ENCODE data around the gene HNRNPK. TPM values are rescaled to one million over a fixed set of nuclear protein-coding genes. Genes with fewer than 3 reads are reported as not detected.

Gene HNRNPK
- total and polyA plus RNA-seq, 10 of the 15 experiments (the other 5 are each of a cell fraction or from before 2014, with no cell fraction given) = 235 to 970 (median 652) TPM

DNA sequence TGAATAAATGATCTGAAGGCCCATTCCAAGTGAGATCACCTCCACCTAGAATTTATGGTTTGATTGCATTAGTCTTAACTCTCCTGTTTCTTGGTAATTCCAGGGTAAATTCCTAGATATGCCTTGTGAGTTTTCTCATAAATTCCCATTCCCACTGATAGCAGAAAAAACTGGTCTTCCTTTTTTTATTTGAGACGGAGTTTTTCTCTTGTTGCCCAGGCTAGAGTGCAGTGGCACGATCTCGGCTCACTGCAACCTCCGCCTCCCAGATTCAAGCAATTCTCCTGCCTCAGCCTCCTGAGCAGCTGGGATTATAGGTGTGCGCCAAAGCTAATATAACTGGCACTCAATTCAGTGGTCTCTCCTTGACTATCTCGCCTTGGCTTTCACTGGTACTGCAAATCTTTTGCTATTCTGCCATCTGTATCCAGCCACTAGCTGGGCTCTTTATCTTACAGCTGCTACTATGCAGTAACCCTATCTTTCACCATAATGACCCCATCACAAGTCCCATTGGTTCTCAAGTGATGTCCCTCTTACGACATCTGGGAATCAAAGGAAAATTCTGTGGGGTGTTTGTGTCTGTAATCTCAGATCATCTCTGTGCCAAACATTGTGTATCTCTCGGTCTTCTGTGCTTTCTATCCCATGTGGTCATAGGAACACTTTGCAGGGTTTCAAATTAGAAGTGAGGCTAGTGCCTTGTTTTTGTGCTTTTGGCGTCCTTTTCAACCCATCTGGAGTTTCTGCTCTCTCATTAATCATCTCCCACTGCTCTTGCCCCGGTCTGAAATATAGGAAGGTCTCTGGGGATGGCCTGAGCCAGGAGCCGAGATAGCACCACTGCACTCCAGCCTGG lies 14.4 kb downstream of the HNRNPK start (continued):
- TF ChIP-seq RCOR1 (conservative IDR thresholded peaks at IDR 0.05; ENCODE audit: low read depth, low read length) (no peak), BACH1 (IDR thresholded peaks at IDR 0.05; ENCODE audit: borderline replicate concordance) (peak; percentile 50; the same call in 1 of the 2 replicates), ZBED1 (IDR thresholded peaks at IDR 0.05; ENCODE audit: borderline replicate concordance) (no peak)
- TF ChIP-seq, protein P1, sequence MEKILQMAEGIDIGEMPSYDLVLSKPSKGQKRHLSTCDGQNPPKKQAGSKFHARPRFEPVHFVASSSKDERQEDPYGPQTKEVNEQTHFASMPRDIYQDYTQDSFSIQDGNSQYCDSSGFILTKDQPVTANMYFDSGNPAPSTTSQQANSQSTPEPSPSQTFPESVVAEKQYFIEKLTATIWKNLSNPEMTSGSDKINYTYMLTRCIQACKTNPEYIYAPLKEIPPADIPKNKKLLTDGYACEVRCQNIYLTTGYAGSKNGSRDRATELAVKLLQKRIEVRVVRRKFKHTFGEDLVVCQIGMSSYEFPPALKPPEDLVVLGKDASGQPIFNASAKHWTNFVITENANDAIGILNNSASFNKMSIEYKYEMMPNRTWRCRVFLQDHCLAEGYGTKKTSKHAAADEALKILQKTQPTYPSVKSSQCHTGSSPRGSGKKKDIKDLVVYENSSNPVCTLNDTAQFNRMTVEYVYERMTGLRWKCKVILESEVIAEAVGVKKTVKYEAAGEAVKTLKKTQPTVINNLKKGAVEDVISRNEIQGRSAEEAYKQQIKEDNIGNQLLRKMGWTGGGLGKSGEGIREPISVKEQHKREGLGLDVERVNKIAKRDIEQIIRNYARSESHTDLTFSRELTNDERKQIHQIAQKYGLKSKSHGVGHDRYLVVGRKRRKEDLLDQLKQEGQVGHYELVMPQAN (conservative IDR thresholded peaks at IDR 0.05) = no peak
- TF ChIP-seq, protein P2, sequence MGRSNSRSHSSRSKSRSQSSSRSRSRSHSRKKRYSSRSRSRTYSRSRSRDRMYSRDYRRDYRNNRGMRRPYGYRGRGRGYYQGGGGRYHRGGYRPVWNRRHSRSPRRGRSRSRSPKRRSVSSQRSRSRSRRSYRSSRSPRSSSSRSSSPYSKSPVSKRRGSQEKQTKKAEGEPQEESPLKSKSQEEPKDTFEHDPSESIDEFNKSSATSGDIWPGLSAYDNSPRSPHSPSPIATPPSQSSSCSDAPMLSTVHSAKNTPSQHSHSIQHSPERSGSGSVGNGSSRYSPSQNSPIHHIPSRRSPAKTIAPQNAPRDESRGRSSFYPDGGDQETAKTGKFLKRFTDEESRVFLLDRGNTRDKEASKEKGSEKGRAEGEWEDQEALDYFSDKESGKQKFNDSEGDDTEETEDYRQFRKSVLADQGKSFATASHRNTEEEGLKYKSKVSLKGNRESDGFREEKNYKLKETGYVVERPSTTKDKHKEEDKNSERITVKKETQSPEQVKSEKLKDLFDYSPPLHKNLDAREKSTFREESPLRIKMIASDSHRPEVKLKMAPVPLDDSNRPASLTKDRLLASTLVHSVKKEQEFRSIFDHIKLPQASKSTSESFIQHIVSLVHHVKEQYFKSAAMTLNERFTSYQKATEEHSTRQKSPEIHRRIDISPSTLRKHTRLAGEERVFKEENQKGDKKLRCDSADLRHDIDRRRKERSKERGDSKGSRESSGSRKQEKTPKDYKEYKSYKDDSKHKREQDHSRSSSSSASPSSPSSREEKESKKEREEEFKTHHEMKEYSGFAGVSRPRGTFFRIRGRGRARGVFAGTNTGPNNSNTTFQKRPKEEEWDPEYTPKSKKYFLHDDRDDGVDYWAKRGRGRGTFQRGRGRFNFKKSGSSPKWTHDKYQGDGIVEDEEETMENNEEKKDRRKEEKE (IDR thresholded peaks at IDR 0.05) = no peak

DNA sequence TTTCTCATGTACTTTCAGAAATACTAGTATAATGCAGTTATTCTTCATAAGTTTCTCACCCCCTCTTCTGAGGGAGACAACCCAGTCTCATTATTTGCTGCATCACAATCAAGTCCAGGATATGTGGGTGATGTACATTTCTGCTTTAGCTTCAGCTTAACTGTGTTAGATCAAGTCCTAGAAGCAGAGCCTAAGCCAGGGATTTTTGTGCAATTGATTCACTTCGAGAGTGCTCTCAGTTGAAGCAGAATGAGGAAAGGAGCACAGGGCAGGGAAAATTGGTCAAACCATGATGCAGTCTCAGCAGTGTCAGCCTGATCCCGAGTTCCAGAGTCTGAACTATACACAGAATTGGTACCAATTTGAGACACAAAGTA lies 15.1 kb downstream of the HNRNPK start:
- RAD21 ChIA-PET (ENCODE audit: unreplicated experiment) = interaction anchor here (0.6 kb wide), 1 partner anchor 295 kb away, joined by 3 read pairs; no protein-coding TSS in a partner anchor
- H3K4me2 ChIP-seq (ENCODE audit: control insufficient read depth, insufficient read depth) = no peak overlapping the region
- H3K27me3 ChIP-seq (replicated peaks in 1 of 2; ENCODE audit: control insufficient read depth in 2 of 2, insufficient read depth in 2 of 2, low read length in 1 of 2) = no peaks in the 10 kb centered on the region
- CTCF ChIA-PET = no interaction called here
- POLR2A ChIA-PET = no interaction called here
- H3K36me3 ChIP-seq (ENCODE audit: control insufficient read depth in 2 of 2, insufficient read depth in 2 of 2, low read length in 1 of 2) = peaks cover 0 to 13% of the 10 kb centered on the region in 2 experiments; a peak in 3 of 4 replicates
- H3K9me3 ChIP-seq (replicated peaks; ENCODE audit: control insufficient read depth, insufficient read depth, low read length) = no peaks in the 10 kb centered on the region
- no peaks in the 10 kb centered on the region for H3K79me2 ChIP-seq (ENCODE audit: control insufficient read depth, insufficient read depth, low read length)
- no peak for FAIRE-seq
- SMC1A ChIA-PET (ENCODE audit: uncharacterized antibody, unreplicated experiment) = interaction anchor here (1.6 to 2.3 kb wide), 2 partner anchors 13 to 18 kb away, joined by 3 to 5 read pairs; no protein-coding TSS in a partner anchor
- H2AFZ ChIP-seq (ENCODE audit: control insufficient read depth, low read depth, low read length) = no peak overlapping the region
- H3K4me1 ChIP-seq (ENCODE audit: control insufficient read depth, insufficient read depth, low read length) = no peaks in the 10 kb centered on the region
- no peak overlapping the region for H3K27ac ChIP-seq (ENCODE audit: control insufficient read depth, insufficient read depth)
- in situ Hi-C loops (cut with MboI) (no loop called here), intact Hi-C loops (cut with micrococcal nuclease; ENCODE audit: unreplicated experiment) (no loop called here)
- no peak overlapping the region for H3K4me3 ChIP-seq
- no peak for DNase-seq (ENCODE audit: low read depth, low spot score)
- WGBS (ENCODE audit: insufficient coverage, insufficient replicate concordance, low lambda C conversion rate, missing lambda C conversion rate) = 40% methylated on average over 2 of the region's 2 CpGs
- BruUV-seq (replicated peaks) = no TSS peak
- TF ChIP-seq POLR2A (IDR thresholded peaks at IDR 0.05; ENCODE audit: low read depth, low read length) (peak; percentile 74), POLR2AphosphoS5 (IDR thresholded peaks at IDR 0.05; ENCODE audit: low read length) (peak; percentile 84; the same call in 1 of the 2 replicates), PML (IDR thresholded peaks at IDR 0.05; ENCODE audit: low read length) (0 out of 2 replicates have a peak, but pooled peaks have one; percentile 16), IKZF2 (IDR thresholded peaks at IDR 0.05) (no peak), POU2F2 (IDR thresholded peaks at IDR 0.05; ENCODE audit: borderline replicate concordance, low read depth, low read length) (peak; percentile 52; the same call in 1 of the 3 replicates), POLR2AphosphoS2 (IDR thresholded peaks at IDR 0.05; ENCODE audit: low read depth, low read length) (peak; percentile 36; the same call in 1 of the 2 replicates), STAT1 (conservative IDR thresholded peaks at IDR 0.05) (no peak), ZNF274 (IDR thresholded peaks at IDR 0.05; ENCODE audit: insufficient read depth, insufficient read length) (no peak), ZBED1 (IDR thresholded peaks at IDR 0.05; ENCODE audit: borderline replicate concordance) (no peak)
- H3K9ac ChIP-seq (ENCODE audit: control insufficient read depth, insufficient read depth, low read length) = no peak overlapping the region
- H4K20me1 ChIP-seq (ENCODE audit: control insufficient read depth, insufficient read depth) = no peaks in the 10 kb centered on the region; the same call in 1 of the 2 replicates
- ATAC-seq = peak; percentile 43
